ENCODE measurements around the gene C5orf34.

DNA sequence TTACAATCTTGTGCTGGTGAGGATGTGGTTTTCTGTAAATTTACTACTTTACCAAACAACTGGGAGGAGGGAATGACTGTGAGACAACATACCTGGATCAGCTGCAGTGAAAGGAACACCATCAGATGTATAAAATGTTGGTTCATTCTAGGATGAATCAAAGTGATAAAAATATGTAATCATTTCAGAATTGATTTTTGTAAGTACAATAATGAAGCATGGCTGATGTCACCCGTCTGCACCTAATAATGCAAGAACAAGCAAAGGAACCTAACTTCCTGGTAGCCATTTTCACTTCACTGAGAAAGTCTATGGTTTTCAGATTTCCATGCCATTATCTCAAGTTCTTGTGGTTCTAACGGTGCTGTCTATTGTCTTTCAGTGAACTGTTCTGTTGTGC, 18.7 kb upstream of the C5orf34 start:
- TF ChIP-seq CTCF (IDR thresholded peaks at IDR 0.05; ENCODE audit: low read depth, low read length, poor library complexity, severe bottlenecking) (no peak), EZH2phosphoT487 (IDR thresholded peaks at IDR 0.05; ENCODE audit: borderline replicate concordance, low read length) (no peak)
